GM12878 (cell line): ENCODE data around the gene TAF6. TPM values are rescaled to one million over a fixed set of nuclear protein-coding genes. Genes with fewer than 3 reads are reported as not detected.

Source experiments
- ATAC-seq: fragments of 200-7000 bp; cut with Tn5 transposase; 3 replicates; pipeline ENCODE4 v1.9.1; 2020; ENCODE audit warnings: mild to moderate bottlenecking, moderate library complexity
- BruUV-seq: library from RNA; stranded (reverse); fragments of 400-500 nt; replicated peaks from 2 replicates; lab custom pipeline; 2021; lab: Mats Ljungman, UMichigan
- CTCF ChIA-PET: fragments of 300-600 bp; sonication (Branson Sonifier 250); formaldehyde crosslinking; extraction: SDS; loops from one replicate; lab custom pipeline; 2021; ENCODE audit warnings: inconsistent platforms; lab: Yijun Ruan, JAX
- POLR2A ChIA-PET: fragments of 350-600 bp; formaldehyde crosslinking; extraction: SDS; loops from one replicate; lab custom pipeline; 2021; ENCODE audit warnings: inconsistent platforms; lab: Charles Lee
- RAD21 ChIA-PET: fragments of 300-600 bp; sonication (Branson Sonifier 250); formaldehyde crosslinking; loops from one replicate; lab custom pipeline; 2023; ENCODE audit warnings: antibody characterized with exemption; ENCODE audit not compliant: unreplicated experiment; lab: Charles Lee
- SMC1A ChIA-PET: fragments of 300-600 bp; sonication (Branson Sonifier 250); formaldehyde crosslinking; loops from one replicate; lab custom pipeline; 2023; ENCODE audit not compliant: unreplicated experiment, uncharacterized antibody; lab: Charles Lee
- DNase-seq: peaks from one replicate; pipeline ENCODE4 v3.0.0-alpha.2; 2011; ENCODE audit warnings: low read depth, low spot score
- FAIRE-seq: peaks from 3 replicates; lab custom pipeline; 2011; peaks lifted over from hg19 to GRCh38; lab: Jason Lieb, UNC
- H2AFZ ChIP-seq: 2 replicates; pipeline ENCODE4 v1.6.0; 2011; ENCODE audit warnings: low read depth, low read length, control low read depth; ENCODE audit not compliant: control insufficient read depth
- H3K27ac ChIP-seq: 2 replicates; pipeline ENCODE4 v1.5.1; 2011; ENCODE audit warnings: control low read depth; ENCODE audit not compliant: control insufficient read depth, insufficient read depth
- H3K27me3 ChIP-seq, 2 experiments: replicated peaks in 1 of 2; 2 replicates each; pipeline versions ENCODE4 v1.6.0 to v1.6.1; 2011; ENCODE audit warnings: low read length in 1 of 2; ENCODE audit not compliant: control insufficient read depth in 2 of 2, insufficient read depth in 2 of 2
- H3K36me3 ChIP-seq, 2 experiments: 2 replicates each; pipeline ENCODE4 v1.5.1; 2011; ENCODE audit warnings: low read length in 1 of 2; ENCODE audit not compliant: control insufficient read depth in 2 of 2, insufficient read depth in 2 of 2
- H3K4me1 ChIP-seq: 2 replicates; pipeline ENCODE4 v1.6.1; 2011; ENCODE audit warnings: mild to moderate bottlenecking, low read length, moderate library complexity, mixed read lengths; ENCODE audit not compliant: control insufficient read depth, insufficient read depth
- H3K4me2 ChIP-seq: 2 replicates; pipeline ENCODE4 v1.6.0; 2011; ENCODE audit warnings: control low read depth; ENCODE audit not compliant: control insufficient read depth, insufficient read depth
- H3K4me3 ChIP-seq: fragments of 200-600 bp; sonication (generic); 2 replicates; pipeline ENCODE4 v1.5.1; 2016
- H3K79me2 ChIP-seq: 2 replicates; pipeline ENCODE4 v1.6.0; 2011; ENCODE audit warnings: low read length; ENCODE audit not compliant: control insufficient read depth, insufficient read depth
- H3K9ac ChIP-seq: 2 replicates; pipeline ENCODE4 v1.8.0; 2011; ENCODE audit warnings: low read length, control low read depth, mixed read lengths; ENCODE audit not compliant: control insufficient read depth, insufficient read depth
- H3K9me3 ChIP-seq: replicated peaks from 3 replicates; pipeline ENCODE4 v1.5.1; 2011; ENCODE audit warnings: mild to moderate bottlenecking, low read length; ENCODE audit not compliant: control insufficient read depth, insufficient read depth
- H4K20me1 ChIP-seq: 2 replicates; pipeline ENCODE4 v1.6.0; 2011; ENCODE audit not compliant: control insufficient read depth, insufficient read depth
- BHLHE40 ChIP-seq, 2 experiments: fragments of 450-650 bp in 1 of 2; IDR thresholded peaks; 2 replicates each; pipeline ENCODE4 v1.6.1; 2011 to 2017; ENCODE audit warnings: low read depth in 2 of 2, borderline replicate concordance in 1 of 2, improper control_type of control experiment in 1 of 2, low read length in 1 of 2, mild to moderate bottlenecking in 1 of 2
- CEBPB ChIP-seq, 2 experiments: fragments of 150-350 bp in 1 of 2; IDR thresholded peaks; 2 replicates each; pipeline ENCODE4 v1.6.1; 2012 to 2014; ENCODE audit warnings: low read depth in 2 of 2, low read length in 2 of 2, borderline replicate concordance in 1 of 2, inconsistent platforms in 1 of 2
- CREB1 ChIP-seq: IDR thresholded peaks from 2 replicates; pipeline ENCODE4 v1.6.1; 2012; ENCODE audit warnings: low read depth, mild to moderate bottlenecking, inconsistent platforms
- CREM ChIP-seq: IDR thresholded peaks from 2 replicates; pipeline ENCODE4 v1.6.1; 2014; ENCODE audit warnings: antibody characterized with exemption, low read depth
- HCFC1 ChIP-seq: fragments of 150-350 bp; IDR thresholded peaks from 2 replicates; pipeline ENCODE4 v1.6.1; 2014; ENCODE audit warnings: low read length
- IRF4 ChIP-seq: IDR thresholded peaks from 2 replicates; pipeline ENCODE4 v1.6.1; 2011; ENCODE audit warnings: low read depth, low read length
- POLR2AphosphoS2 ChIP-seq: IDR thresholded peaks from 2 replicates; pipeline ENCODE4 v1.6.1; 2011; ENCODE audit warnings: low read depth, mild to moderate bottlenecking, low read length, improper control_type of control experiment, moderate library complexity
- SIN3A ChIP-seq: IDR thresholded peaks from 2 replicates; pipeline ENCODE4 v1.6.1; 2012; ENCODE audit warnings: low read depth, low read length, improper control_type of control experiment
- SIX5 ChIP-seq: IDR thresholded peaks from 2 replicates; pipeline ENCODE4 v1.6.1; 2011; ENCODE audit warnings: mild to moderate bottlenecking, low read depth, low read length, moderate library complexity; ENCODE audit not compliant: severe bottlenecking
- SMAD5 ChIP-seq: IDR thresholded peaks from 2 replicates; pipeline ENCODE4 v1.6.1; 2016; ENCODE audit warnings: antibody characterized with exemption, low read depth
- SPI1 ChIP-seq: IDR thresholded peaks from 2 replicates; pipeline ENCODE4 v1.6.1; 2011; ENCODE audit warnings: low read depth, mild to moderate bottlenecking, low read length, moderate library complexity, borderline replicate concordance; ENCODE audit not compliant: insufficient read depth
- SREBF1 ChIP-seq: IDR thresholded peaks from 2 replicates; pipeline ENCODE4 v1.6.1; 2012; ENCODE audit warnings: mild to moderate bottlenecking, low read length
- TBL1XR1 ChIP-seq: IDR thresholded peaks from 2 replicates; pipeline ENCODE4 v1.6.1; 2012; ENCODE audit warnings: low read depth, low read length, improper control_type of control experiment
- YY1 ChIP-seq: IDR thresholded peaks from 2 replicates; pipeline ENCODE4 v1.6.1; 2011; ENCODE audit warnings: low read depth, mild to moderate bottlenecking, low read length
- ZNF384 ChIP-seq: IDR thresholded peaks from 2 replicates; pipeline ENCODE4 v1.6.1; 2012; ENCODE audit warnings: low read depth, mild to moderate bottlenecking, low read length, improper control_type of control experiment, borderline replicate concordance
- WGBS: methylation state at CpG from one replicate; pipeline ENCODE4 v1.1.6; 2016; ENCODE audit warnings: low lambda C conversion rate; ENCODE audit not compliant: insufficient replicate concordance, insufficient coverage; ENCODE audit errors: missing lambda C conversion rate; 5-methylcytosine and 5-hydroxymethylcytosine counted together
- in situ Hi-C: fragments of 300-500 bp; cut with MboI; formaldehyde crosslinking; loops from 9 replicates; pipeline ENCODE4 v1.14.3; 2018; ENCODE audit warnings: mixed read lengths
- intact Hi-C: fragments of 100-400 bp; cut with micrococcal nuclease; formaldehyde crosslinking; loops from one replicate; pipeline ENCODE4 v1.14.2; 2022; ENCODE audit not compliant: unreplicated experiment
- polyA plus RNA-seq, 11 experiments: library from polyadenylated mRNA; depleted of rRNA in 4 of 11; unstranded in 6 of 11; stranded (reverse) in 5 of 11; fragments of >200 nt; fragmentation: Nextera tagmentation in 4 of 11; fragmentation: Illumina TruSeq in 1 of 11; extraction: Ambion mirVana in 4 of 11; extraction: Trizol in 1 of 11; gene quantifications; 1 replicate in 1 of 11; 2 replicates in 10 of 11; pipeline versions ENCODE4 v1.2.1 to v1.2.3, GENCODE V29; 2011 to 2016; ENCODE audit warnings: inconsistent platforms in 2 of 11, missing spikeins in 2 of 11, low read depth in 1 of 11
- total RNA-seq, 4 experiments: library from RNA; depleted of rRNA in 3 of 4; stranded (reverse); fragments of >200 nt in 3 of 4; fragmentation: Illumina TruSeq in 1 of 4; extraction: Trizol in 1 of 4; gene quantifications; 2 replicates each; pipeline versions ENCODE4 v1.2.1 to v1.2.3, GENCODE V29; 2013 to 2021
- TF ChIP-seq, protein P1 (sequence below): fragments of 450-650 bp; IDR thresholded peaks from 2 replicates; pipeline ENCODE4 v1.6.1; 2016; ENCODE audit warnings: mild to moderate bottlenecking
- TF ChIP-seq, protein P2 (sequence below): fragments of 450-650 bp; conservative IDR thresholded peaks from 2 replicates; pipeline ENCODE4 v1.6.1; 2017; ENCODE audit warnings: mild to moderate bottlenecking, moderate library complexity
- TF ChIP-seq, protein P3 (sequence below): fragments of 450-650 bp; IDR thresholded peaks from 2 replicates; pipeline ENCODE4 v1.6.1; 2016; ENCODE audit warnings: mild to moderate bottlenecking

TAF6 gene
- total and polyA plus RNA-seq, 10 of the 15 experiments (the other 5 are each of a cell fraction or from before 2014, with no cell fraction given), result 0.27 to 42.6 (median 17.0) TPM

DNA sequence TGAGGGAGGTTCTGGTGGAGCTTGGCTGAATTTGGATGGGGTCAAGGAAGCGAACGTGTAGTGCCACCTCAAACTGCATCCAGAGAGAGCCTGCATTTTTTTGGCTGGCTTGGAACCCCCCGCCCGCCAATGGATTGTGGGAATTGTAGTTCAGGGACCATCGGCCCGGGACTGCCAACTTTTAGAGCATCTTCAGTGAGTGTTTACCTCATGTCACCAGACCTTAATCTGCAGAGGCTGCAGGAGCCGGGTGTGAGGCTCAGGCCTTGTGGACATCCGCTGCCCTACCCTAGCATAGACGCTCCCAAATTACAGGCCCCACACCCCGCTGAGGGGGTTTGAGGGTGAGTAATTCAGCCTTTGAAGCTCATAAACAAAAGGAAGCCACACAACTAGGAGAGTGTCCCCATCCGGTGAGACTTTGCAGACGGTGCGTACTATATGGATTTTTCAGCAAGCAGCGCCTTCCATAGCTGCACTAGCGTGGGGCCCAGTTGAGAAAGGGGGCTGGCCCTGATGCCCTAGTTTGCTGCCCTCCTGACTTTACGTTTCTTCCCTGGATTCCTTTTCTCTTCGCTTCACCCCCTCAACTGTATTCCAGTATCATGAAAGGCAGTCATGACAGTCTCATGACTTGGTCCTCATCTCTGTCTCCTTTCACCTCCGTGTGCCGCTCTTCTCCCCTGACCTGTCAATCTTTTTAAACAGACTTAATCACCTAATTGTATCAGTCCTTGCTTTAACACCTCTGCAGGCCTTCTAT is 993 bp upstream of the TAF6 start:
- CTCF ChIA-PET, result interaction anchor here (0.6 to 1.8 kb wide), 5 partner anchors 9 to 123 kb away, joined by 3 to 4 read pairs (median 4); partner anchors contain the start of gene AP4M1
- BruUV-seq, result TSS peak; percentile 85
- SMC1A ChIA-PET, result interaction anchor here (1.4 to 1.6 kb wide), 3 partner anchors 10 to 207 kb away, joined by 3 to 4 read pairs (median 4); no protein-coding TSS in a partner anchor
- H4K20me1 ChIP-seq, result no peaks in the 10 kb centered on the region
- peak; percentile 71 for ATAC-seq
- peak overlapping the region; percentile 64 for H3K4me2 ChIP-seq
- H3K79me2 ChIP-seq, result peaks cover 7% of the 10 kb centered on the region
- 18% methylated on average over 19 of the region's 19 CpGs for WGBS
- no peak for FAIRE-seq
- H3K36me3 ChIP-seq, result no peaks in the 10 kb centered on the region; a peak in 1 of 4 replicates
- no peaks in the 10 kb centered on the region for H3K27me3 ChIP-seq
- intact Hi-C loops (no loop called here), in situ Hi-C loops (no loop called here)
- POLR2A ChIA-PET, result interaction anchor here (0.5 to 1.6 kb wide), 7 partner anchors 9 to 201 kb away, joined by 3 to 5 read pairs (median 3); partner anchors contain the start of genes MCM7 and TRIM4
- H2AFZ ChIP-seq, result peak overlapping the region; percentile 93
- peak overlapping the region; percentile 91; the same call in 1 of the 2 replicates for H3K27ac ChIP-seq
- peak overlapping the region; percentile 85 for H3K9ac ChIP-seq
- peaks cover 6% of the 10 kb centered on the region for H3K4me1 ChIP-seq
- RAD21 ChIA-PET, result interaction anchor here (1.2 kb wide), 1 partner anchor 13 kb away, joined by 3 read pairs; no protein-coding TSS in a partner anchor
- H3K9me3 ChIP-seq, result no peaks in the 10 kb centered on the region
- peak overlapping the region; percentile 82 for H3K4me3 ChIP-seq
- no peak for DNase-seq
- 0 out of 2 replicates have a peak, but pooled peaks have one; percentile 22 for TF ChIP-seq SREBF1
- TF ChIP-seq SIN3A, result 0 out of 2 replicates have a peak, but pooled peaks have one; percentile 45
- 0 out of 4 replicates have a peak, but pooled peaks of 1 of the 2 experiments have one; percentile 54 for TF ChIP-seq BHLHE40 (IDR thresholded peaks at IDR 0.05; ENCODE audit: borderline replicate concordance in 1 of 2, low read depth in 2 of 2, low read length in 1 of 2)
- TF ChIP-seq POLR2AphosphoS2, result peak; percentile 19; the same call in 1 of the 2 replicates
- peak; percentile 75 for TF ChIP-seq HCFC1
- TF ChIP-seq CREB1, result 0 out of 2 replicates have a peak, but pooled peaks have one; percentile 20
- TF ChIP-seq IRF4, result no peak
- no peak for TF ChIP-seq CEBPB (IDR thresholded peaks at IDR 0.05; ENCODE audit: borderline replicate concordance in 1 of 2, low read depth in 2 of 2, low read length in 2 of 2)
- TF ChIP-seq, protein P1, sequence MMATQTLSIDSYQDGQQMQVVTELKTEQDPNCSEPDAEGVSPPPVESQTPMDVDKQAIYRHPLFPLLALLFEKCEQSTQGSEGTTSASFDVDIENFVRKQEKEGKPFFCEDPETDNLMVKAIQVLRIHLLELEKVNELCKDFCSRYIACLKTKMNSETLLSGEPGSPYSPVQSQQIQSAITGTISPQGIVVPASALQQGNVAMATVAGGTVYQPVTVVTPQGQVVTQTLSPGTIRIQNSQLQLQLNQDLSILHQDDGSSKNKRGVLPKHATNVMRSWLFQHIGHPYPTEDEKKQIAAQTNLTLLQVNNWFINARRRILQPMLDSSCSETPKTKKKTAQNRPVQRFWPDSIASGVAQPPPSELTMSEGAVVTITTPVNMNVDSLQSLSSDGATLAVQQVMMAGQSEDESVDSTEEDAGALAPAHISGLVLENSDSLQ, result peak; percentile 52; the same call in 1 of the 2 replicates
- peak; percentile 9; the same call in 1 of the 2 replicates for TF ChIP-seq CREM
- TF ChIP-seq SMAD5, result 0 out of 2 replicates have a peak, but pooled peaks have one; percentile 35
- peak; percentile 76 for TF ChIP-seq SIX5
- 0 out of 2 replicates have a peak, but pooled peaks have one; percentile 45 for TF ChIP-seq TBL1XR1
- no peak for TF ChIP-seq SPI1
- TF ChIP-seq, protein P2, sequence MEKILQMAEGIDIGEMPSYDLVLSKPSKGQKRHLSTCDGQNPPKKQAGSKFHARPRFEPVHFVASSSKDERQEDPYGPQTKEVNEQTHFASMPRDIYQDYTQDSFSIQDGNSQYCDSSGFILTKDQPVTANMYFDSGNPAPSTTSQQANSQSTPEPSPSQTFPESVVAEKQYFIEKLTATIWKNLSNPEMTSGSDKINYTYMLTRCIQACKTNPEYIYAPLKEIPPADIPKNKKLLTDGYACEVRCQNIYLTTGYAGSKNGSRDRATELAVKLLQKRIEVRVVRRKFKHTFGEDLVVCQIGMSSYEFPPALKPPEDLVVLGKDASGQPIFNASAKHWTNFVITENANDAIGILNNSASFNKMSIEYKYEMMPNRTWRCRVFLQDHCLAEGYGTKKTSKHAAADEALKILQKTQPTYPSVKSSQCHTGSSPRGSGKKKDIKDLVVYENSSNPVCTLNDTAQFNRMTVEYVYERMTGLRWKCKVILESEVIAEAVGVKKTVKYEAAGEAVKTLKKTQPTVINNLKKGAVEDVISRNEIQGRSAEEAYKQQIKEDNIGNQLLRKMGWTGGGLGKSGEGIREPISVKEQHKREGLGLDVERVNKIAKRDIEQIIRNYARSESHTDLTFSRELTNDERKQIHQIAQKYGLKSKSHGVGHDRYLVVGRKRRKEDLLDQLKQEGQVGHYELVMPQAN, result peak; percentile 19; the same call in 1 of the 2 replicates
- TF ChIP-seq ZNF384, result peak; percentile 30; the same call in 1 of the 2 replicates
- TF ChIP-seq, protein P3, sequence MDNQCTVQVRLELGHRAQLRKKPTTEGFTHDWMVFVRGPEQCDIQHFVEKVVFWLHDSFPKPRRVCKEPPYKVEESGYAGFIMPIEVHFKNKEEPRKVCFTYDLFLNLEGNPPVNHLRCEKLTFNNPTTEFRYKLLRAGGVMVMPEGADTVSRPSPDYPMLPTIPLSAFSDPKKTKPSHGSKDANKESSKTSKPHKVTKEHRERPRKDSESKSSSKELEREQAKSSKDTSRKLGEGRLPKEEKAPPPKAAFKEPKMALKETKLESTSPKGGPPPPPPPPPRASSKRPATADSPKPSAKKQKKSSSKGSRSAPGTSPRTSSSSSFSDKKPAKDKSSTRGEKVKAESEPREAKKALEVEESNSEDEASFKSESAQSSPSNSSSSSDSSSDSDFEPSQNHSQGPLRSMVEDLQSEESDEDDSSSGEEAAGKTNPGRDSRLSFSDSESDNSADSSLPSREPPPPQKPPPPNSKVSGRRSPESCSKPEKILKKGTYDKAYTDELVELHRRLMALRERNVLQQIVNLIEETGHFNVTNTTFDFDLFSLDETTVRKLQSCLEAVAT, result no peak
- TF ChIP-seq YY1, result peak; percentile 37; the same call in 1 of the 2 replicates
